ENCODE measurements around the gene LRRTM3.

The LRRTM3 gene

DNA sequence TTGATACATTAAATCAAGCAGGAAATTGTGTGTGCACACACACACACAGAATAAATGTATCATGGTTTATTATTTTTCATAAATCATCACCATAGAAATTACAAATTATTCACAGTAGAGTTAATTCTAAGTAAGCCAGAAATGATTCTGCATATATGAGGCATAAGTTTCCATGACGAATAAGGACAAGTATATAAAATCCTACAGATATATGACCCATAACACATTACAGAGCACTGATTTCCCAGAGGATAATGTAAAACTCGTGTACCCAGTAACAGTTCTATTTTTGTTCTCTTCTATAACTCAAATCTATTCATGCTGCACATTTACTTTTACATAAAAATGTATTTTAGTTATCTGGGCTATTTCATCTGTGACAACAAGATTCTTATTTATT, 169.7 kb downstream of the LRRTM3 start:
- TF ChIP-seq, protein P1, sequence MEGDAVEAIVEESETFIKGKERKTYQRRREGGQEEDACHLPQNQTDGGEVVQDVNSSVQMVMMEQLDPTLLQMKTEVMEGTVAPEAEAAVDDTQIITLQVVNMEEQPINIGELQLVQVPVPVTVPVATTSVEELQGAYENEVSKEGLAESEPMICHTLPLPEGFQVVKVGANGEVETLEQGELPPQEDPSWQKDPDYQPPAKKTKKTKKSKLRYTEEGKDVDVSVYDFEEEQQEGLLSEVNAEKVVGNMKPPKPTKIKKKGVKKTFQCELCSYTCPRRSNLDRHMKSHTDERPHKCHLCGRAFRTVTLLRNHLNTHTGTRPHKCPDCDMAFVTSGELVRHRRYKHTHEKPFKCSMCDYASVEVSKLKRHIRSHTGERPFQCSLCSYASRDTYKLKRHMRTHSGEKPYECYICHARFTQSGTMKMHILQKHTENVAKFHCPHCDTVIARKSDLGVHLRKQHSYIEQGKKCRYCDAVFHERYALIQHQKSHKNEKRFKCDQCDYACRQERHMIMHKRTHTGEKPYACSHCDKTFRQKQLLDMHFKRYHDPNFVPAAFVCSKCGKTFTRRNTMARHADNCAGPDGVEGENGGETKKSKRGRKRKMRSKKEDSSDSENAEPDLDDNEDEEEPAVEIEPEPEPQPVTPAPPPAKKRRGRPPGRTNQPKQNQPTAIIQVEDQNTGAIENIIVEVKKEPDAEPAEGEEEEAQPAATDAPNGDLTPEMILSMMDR (IDR thresholded peaks at IDR 0.05), result no peak
- TF ChIP-seq ZFX (IDR thresholded peaks at IDR 0.05; ENCODE audit: borderline replicate concordance), result no peak
- H3K27ac ChIP-seq, result no peak overlapping the region

DNA sequence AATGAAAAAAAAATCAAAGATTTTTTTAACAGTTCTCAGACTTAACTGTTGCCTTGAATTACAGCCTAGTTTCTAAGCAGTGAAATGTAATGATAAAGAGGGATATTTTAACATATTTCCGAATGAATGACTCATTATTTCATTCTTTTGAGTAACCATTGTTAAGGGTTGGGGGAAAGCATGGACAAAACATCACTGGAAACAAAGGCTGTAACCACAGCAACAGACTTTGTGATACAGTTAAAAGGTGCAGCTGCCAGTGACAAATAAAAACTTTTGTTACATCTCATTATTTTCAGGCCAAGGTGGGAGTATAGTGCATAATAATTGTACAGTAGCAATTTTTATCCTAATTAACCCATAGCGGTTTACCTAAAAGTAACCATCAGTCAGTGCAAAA, 172.6 kb downstream of the LRRTM3 start:
- TF ChIP-seq ZFX (IDR thresholded peaks at IDR 0.05; ENCODE audit: borderline replicate concordance), result no peak
- TF ChIP-seq, protein P1 (IDR thresholded peaks at IDR 0.05), result no peak
- no peak overlapping the region for H3K27ac ChIP-seq

DNA sequence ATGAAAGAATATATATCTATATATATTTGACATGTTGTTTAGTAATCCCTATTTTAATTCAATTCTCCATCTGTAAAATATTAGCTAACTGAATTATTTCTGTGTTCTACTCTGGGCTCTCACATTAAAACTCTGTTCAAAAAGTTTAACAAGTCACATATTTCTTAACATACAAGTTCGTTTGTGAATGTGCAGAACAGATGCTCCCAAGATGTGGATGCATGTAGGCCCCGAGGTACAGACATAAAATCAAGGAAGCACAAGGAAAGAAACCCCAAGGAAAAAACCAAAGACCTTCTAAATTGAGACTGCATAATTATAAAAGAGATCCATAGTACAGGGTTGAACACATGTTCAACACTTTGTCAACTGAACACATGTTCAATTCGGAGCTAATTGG, 175.1 kb downstream of the LRRTM3 start:
- no peak overlapping the region for H3K27ac ChIP-seq
- TF ChIP-seq, protein P1 (IDR thresholded peaks at IDR 0.05), result no peak
- no peak for TF ChIP-seq ZFX (IDR thresholded peaks at IDR 0.05; ENCODE audit: borderline replicate concordance)

DNA sequence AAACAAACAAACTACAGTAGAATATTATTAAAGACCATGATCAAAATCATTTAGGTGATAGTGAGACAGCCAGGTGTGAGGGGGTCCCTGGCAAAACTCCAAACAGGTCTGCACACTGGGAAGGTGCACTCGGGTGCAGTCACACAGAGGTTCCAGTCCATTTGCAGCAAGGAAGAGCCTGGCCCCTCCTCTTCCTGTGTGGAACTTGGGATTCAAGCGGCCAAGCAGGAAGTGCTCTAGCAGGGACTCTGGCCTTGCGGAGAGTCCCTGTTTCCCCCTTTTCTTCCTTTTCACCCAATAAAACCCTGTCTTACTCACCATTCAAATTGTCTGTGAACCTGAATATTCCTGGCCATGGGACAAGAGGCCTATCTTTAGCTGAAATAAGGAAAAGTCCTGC, 181.8 kb downstream of the LRRTM3 start:
- TF ChIP-seq, protein P1 (IDR thresholded peaks at IDR 0.05), result no peak
- TF ChIP-seq ZFX (IDR thresholded peaks at IDR 0.05; ENCODE audit: borderline replicate concordance), result no peak
- no peak overlapping the region for H3K27ac ChIP-seq

DNA sequence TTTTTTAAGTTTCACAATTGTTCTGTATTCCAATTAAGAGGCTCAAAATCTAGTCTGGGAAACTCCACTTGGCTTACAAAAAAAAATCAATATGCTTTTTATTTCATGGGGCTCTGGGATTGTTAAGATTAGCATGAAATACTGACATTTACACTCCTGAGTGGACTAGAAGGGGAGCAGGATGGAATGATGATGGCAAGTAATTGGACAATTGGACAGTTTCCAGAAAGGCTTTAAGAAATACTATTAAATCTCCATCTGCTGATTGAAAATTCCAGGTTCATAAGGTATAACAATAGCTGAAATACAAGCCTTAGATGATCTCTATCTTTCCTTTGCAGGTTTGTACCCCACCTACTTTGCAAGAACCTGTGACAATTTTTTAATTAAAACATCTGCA, 184.4 kb downstream of the LRRTM3 start:
- TF ChIP-seq ZFX (IDR thresholded peaks at IDR 0.05; ENCODE audit: borderline replicate concordance), result no peak
- TF ChIP-seq, protein P1 (IDR thresholded peaks at IDR 0.05), result no peak
- no peak overlapping the region for H3K27ac ChIP-seq

DNA sequence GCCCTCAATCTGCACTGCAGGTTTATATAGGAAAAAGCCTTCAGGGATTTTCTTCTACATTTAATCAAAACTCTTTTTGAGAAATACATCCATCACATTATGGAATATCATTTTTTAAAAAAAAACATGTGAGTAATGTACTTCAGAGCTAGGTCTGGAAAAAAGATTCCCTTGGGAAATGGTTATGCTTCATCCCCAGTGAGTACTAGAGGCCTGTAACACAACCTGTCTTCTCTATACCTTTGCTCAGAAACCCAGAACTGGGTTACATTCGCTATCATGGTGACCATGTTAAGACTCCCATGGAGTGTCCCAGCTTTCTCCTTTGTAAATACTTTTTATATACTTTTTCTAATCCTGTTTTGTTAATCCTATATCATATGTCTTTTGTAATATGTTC, 186.9 kb downstream of the LRRTM3 start:
- no peak overlapping the region for H3K27ac ChIP-seq
- TF ChIP-seq, protein P1 (IDR thresholded peaks at IDR 0.05), result no peak
- TF ChIP-seq ZFX (IDR thresholded peaks at IDR 0.05; ENCODE audit: borderline replicate concordance), result no peak

DNA sequence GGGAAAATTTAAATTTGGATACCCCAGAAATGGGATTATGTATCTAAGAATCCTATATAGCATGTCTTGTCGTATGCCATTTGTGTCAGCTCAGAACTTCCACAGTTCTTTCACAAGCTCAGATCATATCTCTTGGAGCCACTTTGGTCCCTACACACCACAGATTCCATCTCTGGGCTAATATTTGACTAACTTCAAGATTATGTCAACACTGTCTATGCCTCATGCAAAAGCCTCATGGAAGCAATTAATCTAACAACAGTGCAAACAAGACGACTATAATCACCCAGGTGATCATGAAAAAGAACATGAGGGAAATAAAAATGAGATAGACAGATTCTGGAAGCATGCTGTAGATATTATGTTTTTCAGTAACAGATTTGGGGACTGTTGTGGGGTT, 189.1 kb downstream of the LRRTM3 start:
- TF ChIP-seq, protein P1 (IDR thresholded peaks at IDR 0.05), result no peak
- TF ChIP-seq ZFX (IDR thresholded peaks at IDR 0.05; ENCODE audit: borderline replicate concordance), result no peak
- peak overlapping the region; percentile 28; the same call in 1 of the 2 replicates for H3K27ac ChIP-seq

Data from 22Rv1 (cell line).